Effector CD4-positive, alpha-beta T cell (primary cell): Measurements from ENCODE around the gene PYROXD2.

Source experiments
- DNase-seq: peaks from one replicate; pipeline ENCODE4 v3.0.0-alpha.2; 2020
- total RNA-seq: gene quantifications from one replicate; lab custom pipeline; 2026; lab: John Stamatoyannopoulos, UW

The PYROXD2 gene
- 5.6 reads per million, percentile 22 among the genes with 10 or more reads in this experiment for total RNA-seq

- peak; percentile 12 for DNase-seq
Observed at GRCh38 chr10:98414932-98415730, at the start of gene PYROXD2. PYROXD2 (minus strand) TSS chr10:98415182; CDS start chr10:98415135, 47 bp downstream.

GRCh38 chr10:98463976-98464754 lies 49.2 kb upstream of the PYROXD2 start:
- DNase-seq = no peak

- no peak for DNase-seq
Observed at GRCh38 chr10:98463016-98463415, 48.0 kb upstream of the PYROXD2 start.

- DNase-seq = no peak
Observed at GRCh38 chr10:98461500-98461842, 46.5 kb upstream of the PYROXD2 start.

- DNase-seq = no peak
Observed at GRCh38 chr10:98460837-98461499, 46.0 kb upstream of the PYROXD2 start.

GRCh38 chr10:98458809-98459784 lies 44.1 kb upstream of the PYROXD2 start:
- DNase-seq = no peak

GRCh38 chr10:98457721-98458120 lies 42.7 kb upstream of the PYROXD2 start:
- no peak for DNase-seq

GRCh38 chr10:98456686-98457482 lies 41.9 kb upstream of the PYROXD2 start:
- no peak for DNase-seq

GRCh38 chr10:98456043-98456570 lies 41.1 kb upstream of the PYROXD2 start:
- no peak for DNase-seq

GRCh38 chr10:98453729-98454128 lies 38.7 kb upstream of the PYROXD2 start:
- DNase-seq = no peak

- DNase-seq = no peak
Observed at GRCh38 chr10:98450618-98451017, 35.6 kb upstream of the PYROXD2 start.

GRCh38 chr10:98449287-98449686 lies 34.3 kb upstream of the PYROXD2 start:
- DNase-seq = no peak

- DNase-seq = peak; percentile 62
Observed at GRCh38 chr10:98446661-98447221, 31.8 kb upstream of the PYROXD2 start, which contains the start of gene HPS1. HPS1 (minus strand) TSS chr10:98446935; CDS start chr10:98443240, 3,695 bp downstream.

GRCh38 chr10:98446151-98446660 lies 31.2 kb upstream of the PYROXD2 start:
- DNase-seq = peak; percentile 19

GRCh38 chr10:98445200-98445812 lies 30.3 kb upstream of the PYROXD2 start:
- DNase-seq = no peak

GRCh38 chr10:98444314-98445006 lies 29.5 kb upstream of the PYROXD2 start:
- no peak for DNase-seq

- no peak for DNase-seq
Observed at GRCh38 chr10:98438715-98439114, 23.7 kb upstream of the PYROXD2 start.

GRCh38 chr10:98436704-98437103 lies 21.7 kb upstream of the PYROXD2 start:
- no peak for DNase-seq

- no peak for DNase-seq
Observed at GRCh38 chr10:98435178-98435577, 20.2 kb upstream of the PYROXD2 start.
